GM21576 (cell line): ENCODE data around the gene MALSU1.

Source experiments
- ATAC-seq: cut with Tn5 transposase; IDR thresholded peaks from one replicate; pipeline ENCODE4 v1.9.1; 2021; ENCODE audit warnings: mild to moderate bottlenecking, moderate library complexity; ENCODE audit not compliant: unreplicated experiment

The MALSU1 gene

GRCh38 chr7:23358152-23358674 is 59.1 kb downstream of the MALSU1 start:
- no peak for ATAC-seq
